NCI-H1930 (cell line): ENCODE data around the gene ZYG11A.
"Not testable (repeated sequence)": the region's sequence is repeated elsewhere in the genome, so short reads cannot be mapped to it uniquely, and the experiment has no call there.

ENCODE experiments used
- DNase-seq, 2 experiments: peaks; one replicate each; lab custom pipeline; 2025; lab: John Stamatoyannopoulos, UW

Gene ZYG11A

DNA sequence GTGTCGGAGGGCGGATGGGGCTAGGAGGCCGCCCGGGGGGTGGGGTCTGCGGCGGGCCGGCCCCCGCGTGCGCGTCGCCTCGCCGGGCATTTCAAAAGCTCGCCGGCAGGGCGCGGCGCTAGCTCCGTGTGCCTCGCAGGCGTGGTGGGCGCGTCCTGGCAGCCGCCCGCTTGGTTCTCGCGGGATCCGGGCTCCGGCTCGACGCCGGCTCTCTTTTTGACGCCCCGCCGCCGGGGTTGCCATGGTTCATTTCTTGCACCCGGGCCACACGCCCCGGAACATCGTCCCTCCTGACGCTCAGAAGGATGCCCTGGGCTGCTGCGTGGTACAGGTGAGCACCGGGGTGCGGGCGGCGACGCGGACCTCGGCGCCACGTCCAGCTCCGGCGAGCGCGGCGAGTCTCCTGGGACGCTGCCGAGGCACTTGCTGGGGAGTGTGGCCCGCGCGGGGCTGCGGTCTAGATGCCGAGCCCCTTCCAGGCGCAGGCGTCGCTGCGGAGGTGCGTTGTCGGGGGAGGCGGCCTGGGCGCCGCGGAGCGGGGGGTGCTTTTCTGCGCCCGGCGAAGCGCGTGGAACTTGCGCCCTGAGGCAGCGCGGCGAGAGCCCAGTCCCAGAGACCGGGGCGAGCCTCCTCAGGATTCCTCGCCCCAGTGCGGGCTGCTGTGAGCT is at the start of gene ZYG11A:
Gene ZYG11A, plus strand, starts transcription at position 118 of the 668 bp plus-strand sequence. Its CDS starts 124 bp downstream, at position 242.
- peak; percentile 64 to 89 for DNase-seq

GRCh38 chr1:52793717-52794116 is 48.8 kb upstream of the ZYG11A start:
- not testable (repeated sequence) for DNase-seq

DNA sequence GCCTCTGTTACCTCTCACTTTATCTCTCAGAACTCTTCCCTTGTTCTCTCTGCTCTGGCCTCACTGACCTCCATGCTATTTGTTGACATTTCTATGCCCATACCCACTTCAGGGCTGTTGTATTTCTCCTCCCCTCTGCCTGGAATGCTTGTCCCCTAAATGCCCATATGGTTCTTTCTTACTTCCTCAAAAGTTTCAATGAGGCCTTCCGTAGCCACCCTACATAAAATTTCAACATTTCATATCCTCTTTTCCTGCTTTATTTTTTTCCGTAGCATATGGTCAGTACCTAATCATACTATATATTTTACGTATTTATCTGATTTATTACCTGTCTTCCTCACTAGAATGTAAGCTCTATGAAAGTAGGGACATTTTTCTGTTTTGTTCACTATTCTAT is 47.1 kb upstream of the ZYG11A start:
- no peak for DNase-seq

DNA sequence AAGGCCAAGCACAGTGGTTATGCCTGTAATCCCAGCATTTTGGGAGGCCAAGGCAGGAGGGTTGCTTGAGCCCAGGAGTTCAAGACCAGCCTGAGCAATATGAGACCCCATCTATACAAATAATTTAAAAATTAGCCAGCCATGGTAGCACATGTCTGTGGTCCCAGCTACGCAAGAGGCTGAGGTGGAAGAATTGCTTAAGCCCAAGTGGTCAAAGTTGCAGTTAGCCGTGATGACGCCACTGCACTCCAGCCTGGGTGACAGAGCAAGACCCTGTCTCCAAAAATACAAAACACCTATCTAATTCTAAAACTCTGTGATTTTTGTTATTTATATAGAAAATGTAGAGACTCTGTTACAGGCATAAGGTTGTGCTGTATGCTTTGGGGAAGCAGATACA is 44.2 kb upstream of the ZYG11A start:
- DNase-seq: no peak

DNA sequence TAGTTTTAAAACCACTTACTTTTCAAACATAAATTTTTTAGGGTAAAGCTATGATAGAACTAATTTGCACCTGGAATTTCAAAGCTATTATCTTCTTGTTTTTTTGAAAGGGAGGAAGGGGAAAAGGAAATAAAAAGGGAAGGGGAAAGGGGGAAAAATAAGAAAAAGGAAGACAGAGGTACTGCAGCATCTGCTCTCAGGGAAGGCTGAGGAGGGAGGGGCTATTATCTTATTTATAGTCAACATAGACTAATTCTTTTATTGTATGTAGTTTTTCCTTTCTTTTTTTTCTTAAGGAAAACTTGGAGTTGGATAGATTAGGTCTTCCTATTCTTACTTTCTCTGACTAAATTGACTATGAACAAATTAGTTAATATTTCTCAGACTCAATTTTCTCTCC is 41.5 kb upstream of the ZYG11A start:
- DNase-seq: no peak

GRCh38 chr1:52804083-52804482 is 38.5 kb upstream of the ZYG11A start:
- DNase-seq: not testable (repeated sequence)

GRCh38 chr1:52814465-52814864 is 28.1 kb upstream of the ZYG11A start:
- DNase-seq: no peak

DNA sequence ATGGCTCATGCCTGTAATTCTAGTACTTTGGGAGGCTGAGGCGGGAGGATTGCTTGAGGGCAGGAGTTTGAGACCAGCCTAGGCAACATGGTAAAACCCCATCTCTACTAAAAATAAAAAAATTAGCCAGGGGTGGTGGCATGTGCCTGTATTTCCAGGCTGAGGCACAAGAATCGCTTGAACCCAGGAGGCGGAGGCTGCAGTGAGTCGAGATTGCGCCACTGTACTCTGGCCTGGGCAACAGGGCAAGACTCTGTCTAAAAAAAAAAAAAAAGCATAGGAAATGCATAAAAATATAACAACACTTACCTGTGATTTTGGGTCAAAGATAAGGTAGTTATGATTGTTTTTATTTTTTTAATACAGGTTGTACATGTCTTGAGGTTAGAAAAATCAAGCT is 21.7 kb upstream of the ZYG11A start:
- not testable (repeated sequence) for DNase-seq

DNA sequence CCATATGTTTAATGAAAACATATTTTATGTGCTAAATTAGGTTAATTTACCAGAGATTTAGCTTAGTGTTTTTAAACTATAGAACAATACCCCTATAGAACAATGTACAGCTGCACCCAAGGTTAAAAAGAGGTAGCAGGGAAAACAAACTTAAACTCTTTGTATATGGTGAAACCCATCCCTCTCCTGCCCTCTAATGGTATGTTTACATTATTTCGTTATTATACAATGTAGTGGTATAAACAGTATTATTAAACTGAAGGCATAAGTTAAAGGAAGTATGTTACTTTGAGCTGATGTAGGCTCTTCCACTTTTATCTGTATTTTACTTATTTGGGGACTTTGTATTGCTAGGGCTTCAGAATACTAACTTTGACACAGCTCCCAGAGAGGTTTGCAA is 16.7 kb upstream of the ZYG11A start:
- DNase-seq: no peak

GRCh38 chr1:52834798-52835197 is 7.8 kb upstream of the ZYG11A start:
- DNase-seq: no peak

GRCh38 chr1:52836035-52836434 is 6.5 kb upstream of the ZYG11A start:
- no peak for DNase-seq

DNA sequence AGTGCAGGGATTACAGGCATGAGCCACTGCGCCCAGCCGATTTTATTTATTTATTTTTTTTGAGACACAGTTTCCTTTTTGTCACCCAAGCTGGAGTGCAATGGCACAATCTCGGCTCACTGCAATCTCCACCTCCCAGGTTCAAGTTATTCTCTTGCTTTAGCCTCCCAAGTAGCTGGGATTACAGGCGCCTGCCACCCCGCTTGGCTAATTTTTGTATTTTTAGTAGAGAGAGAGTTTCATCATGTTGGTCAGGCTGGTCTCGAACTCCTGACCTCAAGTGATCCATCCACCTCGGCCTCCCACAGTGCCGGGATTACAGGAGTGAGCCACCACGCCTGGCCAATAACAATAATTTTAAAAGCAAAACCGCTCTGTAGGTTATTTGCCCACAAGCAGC is 3.4 kb upstream of the ZYG11A start:
- not testable (repeated sequence) for DNase-seq

DNA sequence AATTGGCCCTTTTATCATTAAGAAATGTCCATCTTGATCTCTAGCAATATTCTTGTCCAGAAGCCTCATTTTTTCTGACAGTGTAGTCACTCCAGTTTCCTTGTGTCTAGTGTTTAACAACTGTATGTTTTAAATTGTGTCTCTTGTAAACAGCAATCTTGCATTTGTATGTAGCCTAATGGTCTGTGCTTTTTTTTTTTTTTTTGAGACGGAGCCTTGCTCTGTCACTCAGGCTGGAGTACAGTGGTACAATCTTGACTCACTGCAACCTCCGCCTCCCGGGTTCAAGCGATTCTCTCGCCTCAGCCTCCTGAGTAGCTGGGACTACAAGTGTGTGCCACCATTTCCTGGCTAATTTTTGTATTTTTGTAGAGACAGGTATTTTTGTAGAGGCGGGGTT is 2.6 kb downstream of the ZYG11A start:
- not testable (repeated sequence) for DNase-seq

GRCh38 chr1:52848423-52848822 is 5.9 kb downstream of the ZYG11A start:
- no peak for DNase-seq

- no peak for DNase-seq
Measured at GRCh38 chr1:52850951-52851350, 8.4 kb downstream of the ZYG11A start.

DNA sequence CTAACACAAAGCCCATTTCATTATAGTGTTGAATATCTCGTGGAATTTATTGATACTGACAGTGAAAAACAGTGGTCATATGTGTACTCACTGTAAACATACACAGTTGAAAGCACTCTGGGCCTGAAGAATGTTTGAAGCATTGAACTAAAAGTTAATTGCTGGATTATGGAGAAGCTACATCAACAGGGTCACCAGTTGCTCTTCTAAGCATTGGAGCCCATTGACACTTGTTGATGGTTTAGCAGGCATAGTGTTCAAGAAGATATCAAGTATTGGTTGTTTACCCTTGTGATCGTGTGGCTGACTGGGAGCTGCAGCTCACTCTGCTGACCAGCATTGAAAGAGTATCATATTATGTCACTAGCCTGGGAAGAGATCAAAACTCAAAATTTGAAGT is 10.3 kb downstream of the ZYG11A start:
- no peak for DNase-seq

DNA sequence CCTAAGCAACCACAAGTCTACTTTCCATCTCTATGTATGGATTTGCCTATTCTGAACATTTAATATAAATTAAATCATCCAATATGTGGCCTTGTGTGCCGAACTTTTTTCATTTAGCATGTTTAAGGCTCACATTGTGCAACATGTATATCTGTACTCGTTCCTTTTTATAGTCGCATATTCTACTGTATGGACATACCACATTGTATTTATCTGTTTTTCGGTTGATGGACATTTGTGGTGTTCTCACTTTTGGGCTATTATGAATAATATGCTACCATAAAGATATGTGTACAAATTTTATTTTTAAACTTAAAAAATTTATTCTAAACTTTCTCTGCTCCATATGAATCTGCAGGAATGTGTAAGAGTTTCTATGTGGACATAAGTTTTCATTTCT is 13.0 kb downstream of the ZYG11A start:
- DNase-seq: no peak

GRCh38 chr1:52856026-52856425 is 13.5 kb downstream of the ZYG11A start:
- no peak for DNase-seq

DNA sequence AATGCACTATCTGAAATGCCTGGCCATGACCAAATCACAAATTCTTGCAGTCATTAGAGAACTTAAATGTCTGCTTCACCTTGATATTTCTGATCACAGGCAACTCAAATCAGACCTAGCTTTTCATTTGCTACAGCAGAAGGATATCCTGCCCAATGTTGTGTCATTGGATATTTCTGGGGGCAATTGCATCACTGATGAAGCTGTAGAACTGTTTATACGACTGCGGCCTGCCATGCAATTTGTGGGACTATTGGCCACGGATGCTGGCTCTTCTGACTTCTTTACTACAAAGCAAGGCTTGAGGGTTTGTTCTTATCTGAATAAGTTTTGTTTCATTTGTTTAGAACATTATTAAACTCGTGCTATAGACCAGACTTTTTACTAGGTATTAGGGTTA is 14.9 kb downstream of the ZYG11A start:
- no peak for DNase-seq

- no peak for DNase-seq
Measured at GRCh38 chr1:52862666-52863458, 20.3 kb downstream of the ZYG11A start.

GRCh38 chr1:52867087-52867863 is 24.7 kb downstream of the ZYG11A start:
- DNase-seq: no peak

GRCh38 chr1:52869727-52870126 is 27.2 kb downstream of the ZYG11A start:
- DNase-seq: not testable (repeated sequence)

GRCh38 chr1:52876843-52877242 is 34.3 kb downstream of the ZYG11A start:
- no peak for DNase-seq
